Psoas muscle (tissue), 8 donors: Measurements from ENCODE around the gene OAS1. TPM values are rescaled to one million over a fixed set of nuclear protein-coding genes. Genes with fewer than 3 reads are reported as not detected.

Source experiments
- ATAC-seq, 4 donors: fragments of 200-7000 bp; cut with Tn5 transposase; one replicate each; pipeline ENCODE4 v1.9.1; 2020; ENCODE audit warnings: moderate library complexity in 3 of 4, mild to moderate bottlenecking in 2 of 4
- DNase-seq, 2 donors: peaks; one replicate each; pipeline ENCODE4 v3.0.0-alpha.2; 2020
- H3K27ac ChIP-seq: fragments of 200-600 bp; one replicate; pipeline ENCODE4 v1.8.0; 2022
- H3K27me3 ChIP-seq, 3 donors: fragments of 200-600 bp in 1 of 3; one replicate each; pipeline versions ENCODE4 v1.6.1 to v1.8.0; 2013 to 2022; ENCODE audit warnings: low read length in 2 of 3, mild to moderate bottlenecking in 2 of 3, moderate library complexity in 1 of 3; ENCODE audit not compliant: insufficient read depth in 3 of 3
- H3K36me3 ChIP-seq, 2 donors: fragments of 200-600 bp in 1 of 2; one replicate each; pipeline versions ENCODE4 v1.6.1 to v1.8.0; 2013 to 2022; ENCODE audit warnings: low read depth in 1 of 2, mild to moderate bottlenecking in 1 of 2, moderate library complexity in 1 of 2; ENCODE audit not compliant: insufficient read depth in 1 of 2
- H3K4me1 ChIP-seq: fragments of 200-600 bp; one replicate; pipeline ENCODE4 v1.8.0; 2022
- H3K4me3 ChIP-seq: fragments of 200-600 bp; one replicate; pipeline ENCODE4 v1.8.0; 2022; ENCODE audit warnings: mild to moderate bottlenecking
- H3K9me3 ChIP-seq: fragments of 200-600 bp; one replicate; pipeline ENCODE4 v1.8.0; 2022
- CTCF ChIP-seq: fragments of 200-600 bp; IDR thresholded peaks from one replicate; pipeline ENCODE4 v1.8.0; 2022; ENCODE audit warnings: antibody characterized with exemption
- WGBS, 3 donors: extraction: QIAGEN DNeasy Blood & Tissue Kit; methylation state at CpG; one replicate each; pipeline versions ENCODE4 v1.1.6 to v1.1.7; 2013; 5-methylcytosine and 5-hydroxymethylcytosine counted together
- intact Hi-C, 2 donors: fragments of 100-400 bp; cut with DNase I; formaldehyde crosslinking; loops; one replicate each; pipeline versions ENCODE4 v1.11.0 to v1.14.2; 2022
- polyA plus RNA-seq, 3 donors: library from polyadenylated mRNA; stranded (reverse); fragments of 200-250 nt; gene quantifications; one replicate each; pipeline ENCODE4 v1.2.3, GENCODE V29; 2013
- total RNA-seq, 4 donors: library from RNA; stranded (reverse); fragmentation: NEBNext Ultra II Directional in 2 of 4; extraction: Animal tissue kit (Norgen Biotek cat#: 25700) in 2 of 4; gene quantifications; one replicate each; pipeline versions ENCODE4 v1.2.1 to v1.2.4, GENCODE V29; 2021 to 2023
- donor health status: healthy with polysubstance abuse.
- donor health status: DM: no; HTN: no; CAD: no; lungs with moderate emphysema.
- donor health status: Bipolar disorder and iron deficiency.
- donor health status: healthy.
- donor health status: DM: yes; HTN: yes; CAD: no.
- donor health status: DM: no; HTN: no; CAD: no.
- donor health status: DM: no; HTN: no; CAD: no.
- donor health status: DM: yes; HTN: yes; CAD: no.

OAS1 gene
- total and polyA plus RNA-seq, 7 donors, result 0.45 to 3.7 (median 2.2) TPM

DNA sequence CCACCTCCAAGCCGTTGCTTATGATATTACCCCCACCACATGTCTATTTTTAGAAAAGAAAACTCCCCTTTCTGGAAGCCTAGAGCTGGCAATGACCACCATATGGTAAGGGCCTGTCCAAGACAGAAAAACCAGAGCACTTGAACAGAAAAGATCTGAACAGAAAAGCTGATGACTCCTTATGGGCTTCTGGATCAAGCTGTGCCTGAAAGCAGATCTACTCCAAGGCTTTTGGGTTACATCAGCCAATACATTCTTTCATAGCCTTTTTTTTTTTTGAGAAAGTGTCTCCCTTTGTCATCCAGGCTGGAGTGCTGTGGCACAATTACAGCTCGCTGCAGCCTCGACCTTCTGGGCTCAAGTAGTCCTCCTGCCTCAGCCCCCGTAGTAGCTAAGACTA, 54.8 kb downstream of the OAS1 start:
- H3K4me1 ChIP-seq, result no peaks in the 10 kb centered on the region
- intact Hi-C loops, result no loop called here
- 87 to 92% (median 89%) methylated on average over 4 of the region's 4 CpGs for WGBS, 3 donors
- peaks cover 0 to 1% (median 0%) of the 10 kb centered on the region in 3 donors for H3K27me3 ChIP-seq
- TF ChIP-seq CTCF, result no peak
- H3K4me3 ChIP-seq, result no peak overlapping the region
- peaks cover 0 to 6% of the 10 kb centered on the region in 2 donors for H3K36me3 ChIP-seq
- H3K27ac ChIP-seq, result no peak overlapping the region
- ATAC-seq (no peak), DNase-seq (no peak)
- H3K9me3 ChIP-seq, result no peaks in the 10 kb centered on the region

DNA sequence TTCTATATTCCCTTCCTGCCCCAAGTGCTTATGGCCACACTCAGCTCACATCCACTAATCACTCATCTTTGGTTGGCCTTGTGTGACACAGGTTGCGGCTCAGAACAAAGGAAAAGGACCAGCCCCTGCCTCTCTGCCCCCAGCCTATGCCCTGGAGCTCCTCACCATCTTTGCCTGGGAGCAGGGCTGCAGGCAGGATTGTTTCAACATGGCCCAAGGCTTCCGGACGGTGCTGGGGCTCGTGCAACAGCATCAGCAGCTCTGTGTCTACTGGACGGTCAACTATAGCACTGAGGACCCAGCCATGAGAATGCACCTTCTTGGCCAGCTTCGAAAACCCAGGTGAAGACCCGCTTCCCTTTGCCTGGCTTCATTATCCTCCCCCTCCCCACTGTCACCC, 55.8 kb downstream of the OAS1 start:
- ATAC-seq (no peak), DNase-seq (no peak)
- Histone ChIP-seq H3K36me3 (peaks cover 0 to 6% of the 10 kb centered on the region in 2 donors), H3K4me3 (no peak overlapping the region), H3K9me3 (no peaks in the 10 kb centered on the region), H3K4me1 (no peaks in the 10 kb centered on the region), H3K27me3 (peaks cover 0 to 1% (median 0%) of the 10 kb centered on the region in 3 donors), H3K27ac (no peak overlapping the region)
- 94 to 98% (median 94%) methylated on average over 7 of the region's 7 CpGs for WGBS, 3 donors
- intact Hi-C loops, result no loop called here
- TF ChIP-seq CTCF, result no peak

DNA sequence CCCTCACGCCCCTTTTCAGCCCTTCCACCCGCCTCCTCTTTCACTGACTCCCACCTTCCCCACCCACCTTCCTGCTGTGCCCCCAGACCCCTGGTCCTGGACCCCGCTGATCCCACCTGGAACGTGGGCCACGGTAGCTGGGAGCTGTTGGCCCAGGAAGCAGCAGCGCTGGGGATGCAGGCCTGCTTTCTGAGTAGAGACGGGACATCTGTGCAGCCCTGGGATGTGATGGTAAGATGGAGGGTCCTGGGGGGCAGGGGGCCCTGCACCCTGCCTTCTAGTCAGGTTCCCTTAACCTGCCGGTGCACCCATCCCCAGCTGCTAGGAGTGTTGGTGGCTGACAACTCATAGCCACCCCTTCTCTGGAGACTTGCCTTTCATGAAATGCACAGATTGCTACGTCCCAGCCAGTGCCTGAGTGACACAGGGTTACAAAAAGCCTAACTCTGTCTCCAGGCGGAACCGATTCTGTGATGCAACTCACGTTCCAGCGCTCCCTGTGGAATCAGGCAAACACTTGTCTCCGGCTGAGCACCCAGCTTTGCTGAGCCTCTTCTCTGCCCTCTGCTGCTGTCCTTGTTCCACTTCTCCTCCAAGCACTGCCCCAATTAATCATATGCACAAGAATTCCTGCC, 56.6 kb downstream of the OAS1 start:
- 82 to 90% (median 84%) methylated on average over 14 of the region's 14 CpGs for WGBS, 3 donors
- ATAC-seq (no peak), DNase-seq (no peak)
- Histone ChIP-seq H3K9me3 (no peaks in the 10 kb centered on the region), H3K27me3 (peaks cover 0 to 3% (median 0%) of the 10 kb centered on the region in 3 donors), H3K36me3 (peaks cover 0 to 6% of the 10 kb centered on the region in 2 donors), H3K4me3 (no peak overlapping the region), H3K4me1 (no peaks in the 10 kb centered on the region), H3K27ac (no peak overlapping the region)
- no peak for TF ChIP-seq CTCF
- intact Hi-C loops, result no loop called here

DNA sequence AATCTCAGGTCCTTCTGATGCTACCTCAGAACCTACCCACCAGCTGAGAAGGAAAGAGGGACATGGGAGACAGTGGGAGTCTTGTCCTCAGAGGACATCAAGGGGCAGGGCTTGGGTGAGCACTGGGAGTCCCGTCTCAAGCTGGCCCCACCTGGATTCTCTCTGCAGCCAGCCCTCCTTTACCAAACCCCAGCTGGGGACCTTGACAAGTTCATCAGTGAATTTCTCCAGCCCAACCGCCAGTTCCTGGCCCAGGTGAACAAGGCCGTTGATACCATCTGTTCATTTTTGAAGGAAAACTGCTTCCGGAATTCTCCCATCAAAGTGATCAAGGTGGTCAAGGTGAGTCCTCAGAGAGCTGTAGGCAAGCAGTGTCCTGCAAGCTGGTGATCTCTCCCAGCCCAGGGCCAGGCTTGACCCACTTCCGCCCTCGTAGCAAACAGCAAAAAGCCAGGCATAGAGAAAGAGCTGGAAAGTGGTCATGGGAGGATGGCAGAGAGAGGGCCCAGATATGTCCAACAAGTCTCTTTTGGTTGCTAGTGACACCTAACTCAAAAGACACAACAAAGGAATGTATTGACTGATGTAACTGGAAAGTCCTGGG, 57.4 kb downstream of the OAS1 start:
- ATAC-seq (no peak), DNase-seq (no peak)
- peaks cover 0 to 6% of the 10 kb centered on the region in 2 donors for H3K36me3 ChIP-seq
- no peak for TF ChIP-seq CTCF
- H3K4me3 ChIP-seq, result no peak overlapping the region
- no peaks in the 10 kb centered on the region for H3K9me3 ChIP-seq
- 86 to 94% (median 92%) methylated on average over 6 of the region's 6 CpGs for WGBS, 3 donors
- no peak overlapping the region for H3K27ac ChIP-seq
- peaks cover 0 to 3% (median 0%) of the 10 kb centered on the region in 3 donors for H3K27me3 ChIP-seq
- H3K4me1 ChIP-seq, result no peaks in the 10 kb centered on the region
- intact Hi-C loops, result no loop called here
